Heart left ventricle (tissue), 16 donors: ENCODE data around the gene FAM25A. TPM values are rescaled to one million over a fixed set of nuclear protein-coding genes. Genes with fewer than 3 reads are reported as not detected.
"Not testable (repeated sequence)": the region's sequence is repeated elsewhere in the genome, so short reads cannot be mapped to it uniquely, and the experiment has no call there.

Experiments used
- ATAC-seq, 4 donors: fragments of 200-7000 bp; cut with Tn5 transposase; one replicate each; pipeline ENCODE4 v1.9.1; 2020 to 2022; ENCODE audit warnings: moderate library complexity in 4 of 4, mild to moderate bottlenecking in 3 of 4, moderate number of reproducible peaks in 1 of 4
- DNase-seq, 5 donors: peaks; one replicate each; pipeline ENCODE4 v3.0.0-alpha.2; 2020
- H3K27ac ChIP-seq, 12 donors: fragments of 200-600 bp; sonication (generic) in 4 of 12; one replicate each; pipeline versions ENCODE4 v1.5.0 to v1.8.0; 2016 to 2022; ENCODE audit warnings: mild to moderate bottlenecking in 2 of 12
- H3K27me3 ChIP-seq, 9 donors: fragments of 200-600 bp; sonication (generic) in 2 of 9; one replicate each; pipeline versions ENCODE4 v1.5.1 to v1.8.0; 2016 to 2022; ENCODE audit warnings: mild to moderate bottlenecking in 3 of 9
- H3K36me3 ChIP-seq, 9 donors: fragments of 200-600 bp; sonication (generic) in 2 of 9; one replicate each; pipeline versions ENCODE4 v1.5.0 to v1.8.0; 2018 to 2022; ENCODE audit warnings: mild to moderate bottlenecking in 2 of 9
- H3K4me1 ChIP-seq, 12 donors: fragments of 200-600 bp; sonication (generic) in 4 of 12; one replicate each; pipeline versions ENCODE4 v1.5.0 to v1.8.0; 2016 to 2022; ENCODE audit warnings: mild to moderate bottlenecking in 3 of 12
- H3K4me3 ChIP-seq, 12 donors: fragments of 200-600 bp; sonication (generic) in 4 of 12; one replicate each; pipeline versions ENCODE4 v1.5.0 to v1.8.0; 2017 to 2022; ENCODE audit warnings: mild to moderate bottlenecking in 9 of 12, moderate library complexity in 4 of 12
- H3K9me3 ChIP-seq, 12 donors: fragments of 200-600 bp; sonication (generic) in 4 of 12; one replicate each; pipeline versions ENCODE4 v1.5.0 to v1.8.0; 2016 to 2022; ENCODE audit warnings: mild to moderate bottlenecking in 1 of 12
- POLR2A ChIP-seq, 2 donors: fragments of 450-650 bp; IDR thresholded peaks; one replicate each; pipeline ENCODE4 v1.6.1; 2017; ENCODE audit warnings: antibody characterized with exemption in 2 of 2, mild to moderate bottlenecking in 2 of 2, moderate library complexity in 2 of 2
- WGBS, 4 donors: extraction: QIAGEN DNeasy Blood & Tissue Kit in 2 of 4; methylation state at CpG; one replicate each; pipeline versions ENCODE4 v1.1.5 to v1.1.7; 2013 to 2018; 5-methylcytosine and 5-hydroxymethylcytosine counted together
- intact Hi-C, 10 donors: fragments of 100-400 bp; cut with DNase I; formaldehyde crosslinking; loops; one replicate each; pipeline versions ENCODE4 v1.11.1 to v1.14.2; 2022
- polyA plus RNA-seq, 2 donors: library from polyadenylated mRNA; stranded (reverse); fragments of 200-250 nt; gene quantifications; one replicate each; pipeline ENCODE4 v1.2.3, GENCODE V29; 2013
- total RNA-seq, 9 donors: library from RNA; depleted of rRNA in 2 of 9; stranded (reverse); fragments of >200 nt in 2 of 9; fragmentation: NEBNext Ultra II Directional in 3 of 9; extraction: Animal tissue kit (Norgen Biotek cat#: 25700) in 3 of 9; gene quantifications; one replicate each; pipeline versions ENCODE4 v1.1.0 to v1.2.4, GENCODE V29; 2016 to 2023
- TF ChIP-seq, protein P1 (sequence below), 12 donors: fragments of 200-600 bp; sonication (generic) in 4 of 12; IDR thresholded peaks; one replicate each; pipeline versions ENCODE4 v1.5.0 to v1.8.0; 2018 to 2022; ENCODE audit warnings: antibody characterized with exemption in 12 of 12, mild to moderate bottlenecking in 5 of 12
- donor health status: ischemic (EF 13 %, LVEDD 7.1; RV severe dilation, severe dysfunction).
- donor health status: healthy with polysubstance abuse.
- donor health status: DM: no; HTN: yes; CAD: no.
- donor health status: DM: no; HTN: no; CAD: no.
- donor health status: ischemic (EF 25% LVEDD 6.9; RV normal size, moderate dysfunction).
- donor health status: ischemic (EF 25% LVEDD 5.7; RV mildly dilated, moderate dysfunction).
- donor health status: healthy.
- donor health status: DM: yes; HTN: yes; CAD: no.
- donor health status: ischemic (EF 35%, LVEDD 5.7; RV mildly dilated, moderate dysfunction).
- donor health status: nonischemic (EF 11% LVEDD 7.7; RV severe dilation, severe dysfunction).
- donor health status: DM: yes; HTN: yes; CAD: no.
- donor health status: PGD.
- donor health status: ischemic (EF 29% LVEDD 5.4; RV normal size, mild dysfunction).
- donor health status: nonischemic (EF 23%, LVEDD 6.1; RV moderate dilation, normal function).

Gene FAM25A
- total and polyA plus RNA-seq, 11 donors: not detected

- Histone ChIP-seq H3K27me3 (no peaks in the 10 kb centered on the region), H3K4me3 (no peak overlapping the region), H3K27ac (no peak overlapping the region), H3K4me1 (no peaks in the 10 kb centered on the region), H3K36me3 (no peaks in the 10 kb centered on the region), H3K9me3 (peaks cover 0 to 11% (median 0%) of the 10 kb centered on the region in 12 donors)
- DNase-seq (no peak), ATAC-seq (no peak)
- 90 to 97% (median 95%) methylated on average over 14 to 28 of the region's 28 CpGs for WGBS, 4 donors
- intact Hi-C loops: no loop called here
- TF ChIP-seq POLR2A (IDR thresholded peaks at IDR 0.05): no peak
- TF ChIP-seq, protein P1, sequence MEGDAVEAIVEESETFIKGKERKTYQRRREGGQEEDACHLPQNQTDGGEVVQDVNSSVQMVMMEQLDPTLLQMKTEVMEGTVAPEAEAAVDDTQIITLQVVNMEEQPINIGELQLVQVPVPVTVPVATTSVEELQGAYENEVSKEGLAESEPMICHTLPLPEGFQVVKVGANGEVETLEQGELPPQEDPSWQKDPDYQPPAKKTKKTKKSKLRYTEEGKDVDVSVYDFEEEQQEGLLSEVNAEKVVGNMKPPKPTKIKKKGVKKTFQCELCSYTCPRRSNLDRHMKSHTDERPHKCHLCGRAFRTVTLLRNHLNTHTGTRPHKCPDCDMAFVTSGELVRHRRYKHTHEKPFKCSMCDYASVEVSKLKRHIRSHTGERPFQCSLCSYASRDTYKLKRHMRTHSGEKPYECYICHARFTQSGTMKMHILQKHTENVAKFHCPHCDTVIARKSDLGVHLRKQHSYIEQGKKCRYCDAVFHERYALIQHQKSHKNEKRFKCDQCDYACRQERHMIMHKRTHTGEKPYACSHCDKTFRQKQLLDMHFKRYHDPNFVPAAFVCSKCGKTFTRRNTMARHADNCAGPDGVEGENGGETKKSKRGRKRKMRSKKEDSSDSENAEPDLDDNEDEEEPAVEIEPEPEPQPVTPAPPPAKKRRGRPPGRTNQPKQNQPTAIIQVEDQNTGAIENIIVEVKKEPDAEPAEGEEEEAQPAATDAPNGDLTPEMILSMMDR (IDR thresholded peaks at IDR 0.05): no peak
Measured at GRCh38 chr10:87030912-87031635, 11.0 kb downstream of the FAM25A start.

DNA sequence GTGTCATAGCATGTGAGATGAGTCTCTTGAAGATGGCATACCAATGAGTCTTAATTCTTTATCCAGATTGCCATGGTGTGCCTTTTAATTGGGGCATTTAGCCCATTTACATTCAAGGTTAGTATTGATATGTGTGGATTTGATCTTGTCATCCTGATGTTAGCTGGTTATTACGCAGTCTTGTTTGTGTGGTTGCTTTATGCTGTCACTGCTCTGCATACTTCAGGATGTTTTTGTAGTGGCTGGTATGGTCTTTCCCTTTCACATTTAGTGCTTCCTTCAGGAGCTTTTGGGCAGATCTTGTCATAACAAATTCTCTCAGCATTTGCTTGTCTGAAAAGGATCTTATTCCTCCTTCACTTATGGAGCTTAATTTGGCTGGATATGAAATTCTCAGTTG is 16.5 kb downstream of the FAM25A start:
- H3K4me3 ChIP-seq: no peak overlapping the region
- 84 to 98% (median 93%) methylated on average over 1 of the region's 1 CpG for WGBS, 4 donors
- no peaks in the 10 kb centered on the region for H3K27me3 ChIP-seq
- no peak for ATAC-seq
- no peak overlapping the region for H3K27ac ChIP-seq
- no peak for TF ChIP-seq POLR2A (IDR thresholded peaks at IDR 0.05)
- TF ChIP-seq, protein P1 (IDR thresholded peaks at IDR 0.05): no peak
- no peaks in the 10 kb centered on the region for H3K4me1 ChIP-seq
- DNase-seq: no peak
- intact Hi-C loops: no loop called here
- H3K9me3 ChIP-seq: peaks cover 0 to 8% (median 0%) of the 10 kb centered on the region in 12 donors
- no peaks in the 10 kb centered on the region for H3K36me3 ChIP-seq

DNA sequence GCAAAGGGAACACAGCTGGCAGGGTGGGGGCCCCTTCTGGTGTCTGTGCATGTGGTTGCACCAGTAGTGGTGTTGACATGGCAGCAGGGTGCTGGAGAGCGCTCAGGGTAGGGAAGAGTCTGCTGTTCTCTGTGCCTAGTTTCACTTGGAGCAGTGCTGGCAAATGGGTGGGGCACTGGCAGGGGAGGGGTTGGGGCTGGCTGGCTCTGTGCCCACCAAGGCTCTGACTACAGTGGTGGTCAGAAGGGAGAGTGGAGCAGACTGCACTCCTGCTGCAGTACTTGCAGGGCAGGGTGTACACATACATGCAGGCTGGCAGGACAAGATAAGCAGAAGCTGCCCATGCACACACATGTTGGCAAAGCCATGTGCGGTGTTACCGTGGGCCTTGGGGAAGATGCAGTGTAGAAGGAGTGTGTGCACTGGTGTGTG is 18.2 kb downstream of the FAM25A start:
- intact Hi-C loops: no loop called here
- no peak for TF ChIP-seq POLR2A (IDR thresholded peaks at IDR 0.05)
- TF ChIP-seq, protein P1 (IDR thresholded peaks at IDR 0.05): no peak
- H3K27ac ChIP-seq: no peak overlapping the region
- no peaks in the 10 kb centered on the region for H3K36me3 ChIP-seq
- H3K4me1 ChIP-seq: no peaks in the 10 kb centered on the region
- ATAC-seq (peak in 1 of 4 donors; percentile 44), DNase-seq (no peak)
- H3K27me3 ChIP-seq: no peaks in the 10 kb centered on the region
- no peak overlapping the region for H3K4me3 ChIP-seq
- 90 to 97% (median 94%) methylated on average over 3 of the region's 3 CpGs for WGBS, 4 donors
- peaks cover 0 to 8% (median 0%) of the 10 kb centered on the region in 12 donors for H3K9me3 ChIP-seq

DNA sequence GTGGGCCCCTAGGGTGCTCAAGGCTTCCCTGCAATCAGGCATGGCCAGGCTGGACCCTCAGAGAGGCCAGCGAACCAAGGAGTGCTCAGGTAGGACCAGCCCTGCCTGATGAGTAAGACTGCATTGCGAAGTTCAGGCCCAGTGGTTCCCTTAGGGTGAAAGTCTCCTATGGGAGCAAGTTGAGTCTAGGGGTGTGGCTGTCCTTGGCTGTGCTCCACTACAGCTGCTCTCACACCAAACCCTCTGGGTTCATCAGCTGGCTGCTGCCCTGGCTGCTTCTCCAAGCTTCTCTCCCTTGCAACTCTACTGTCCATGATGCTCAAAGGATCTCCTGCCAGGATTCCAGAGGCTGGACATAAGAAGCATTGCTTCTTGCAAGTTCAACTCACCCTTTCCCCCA is 18.7 kb downstream of the FAM25A start:
- Histone ChIP-seq H3K27ac (no peak overlapping the region), H3K9me3 (peaks cover 0 to 8% (median 0%) of the 10 kb centered on the region in 12 donors), H3K27me3 (no peaks in the 10 kb centered on the region), H3K36me3 (peaks cover 0 to 2% (median 0%) of the 10 kb centered on the region in 9 donors), H3K4me1 (no peaks in the 10 kb centered on the region), H3K4me3 (no peak overlapping the region)
- intact Hi-C loops: no loop called here
- no peak for TF ChIP-seq POLR2A (IDR thresholded peaks at IDR 0.05)
- TF ChIP-seq, protein P1 (IDR thresholded peaks at IDR 0.05): no peak
- ATAC-seq (peak in 1 of 4 donors; percentile 31), DNase-seq (no peak)
- WGBS, 4 donors: 94 to 100% (median 94%) methylated on average over 2 of the region's 2 CpGs; no CpG with 5 or more reads in 1 of the 4 donors

- peaks cover 0 to 30% (median 29%) of the 10 kb centered on the region in 9 donors for H3K36me3 ChIP-seq
- intact Hi-C loops, DNase-seq, H3K27ac ChIP-seq, H3K9me3 ChIP-seq, H3K4me1 ChIP-seq, H3K27me3 ChIP-seq, ATAC-seq, H3K4me3 ChIP-seq: not testable (repeated sequence)
- 94 to 97% (median 97%) methylated on average over 6 to 7 of the region's 7 CpGs for WGBS, 4 donors
Measured at GRCh38 chr10:87043579-87043978, 23.5 kb downstream of the FAM25A start.
